CD4-positive, alpha-beta T cell treated with Interleukin-15 for 4 hours (primary cell): ENCODE measurements around the gene HNMT.
"Not testable (repeated sequence)": the region's sequence is repeated elsewhere in the genome, so short reads cannot be mapped to it uniquely, and the experiment has no call there.

Source experiments
- DNase-seq: peaks from one replicate; pipeline ENCODE4 v3.0.0-alpha.2; 2020; ENCODE audit warnings: low spot score

HNMT gene

DNA sequence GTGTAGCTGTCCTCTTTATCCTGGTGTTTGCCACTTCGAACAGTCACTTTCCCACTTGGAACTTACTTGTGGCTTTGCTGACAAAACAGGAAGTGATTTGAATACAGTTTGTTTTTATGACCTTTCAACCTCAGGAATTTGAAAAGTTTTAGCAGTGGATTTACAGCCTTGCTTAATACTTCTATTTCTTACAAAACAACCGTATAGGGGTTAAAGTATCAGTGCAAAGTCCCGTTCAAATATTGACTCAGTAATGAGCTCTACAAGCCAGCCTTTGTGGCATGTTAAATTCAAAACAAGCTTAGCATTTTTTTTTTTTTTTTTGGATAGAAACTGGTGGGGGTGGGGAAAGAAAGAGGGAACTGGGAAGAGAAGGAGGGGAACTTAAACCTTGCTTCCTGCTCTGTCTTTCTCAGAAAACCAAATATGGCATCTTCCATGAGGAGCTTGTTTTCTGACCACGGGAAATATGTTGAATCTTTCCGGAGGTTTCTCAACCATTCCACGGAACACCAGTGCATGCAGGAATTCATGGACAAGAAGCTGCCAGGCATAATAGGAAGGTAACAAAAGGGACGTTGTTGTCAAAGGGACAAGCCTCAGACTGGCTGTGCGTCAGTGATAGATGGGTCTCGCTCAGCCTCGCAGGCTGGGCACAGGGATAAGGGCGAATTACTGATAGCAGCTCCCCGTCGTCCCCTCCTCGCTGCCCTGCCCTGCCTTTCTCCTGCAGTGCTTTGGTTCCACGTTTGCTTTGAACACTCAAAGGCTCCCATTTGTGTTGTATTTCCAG is at the start of gene HNMT:
TSS of gene HNMT (plus strand) at position 408 of the 793 bp plus-strand sequence. CDS start at position 427, 19 bp downstream.
- no peak for DNase-seq

DNA sequence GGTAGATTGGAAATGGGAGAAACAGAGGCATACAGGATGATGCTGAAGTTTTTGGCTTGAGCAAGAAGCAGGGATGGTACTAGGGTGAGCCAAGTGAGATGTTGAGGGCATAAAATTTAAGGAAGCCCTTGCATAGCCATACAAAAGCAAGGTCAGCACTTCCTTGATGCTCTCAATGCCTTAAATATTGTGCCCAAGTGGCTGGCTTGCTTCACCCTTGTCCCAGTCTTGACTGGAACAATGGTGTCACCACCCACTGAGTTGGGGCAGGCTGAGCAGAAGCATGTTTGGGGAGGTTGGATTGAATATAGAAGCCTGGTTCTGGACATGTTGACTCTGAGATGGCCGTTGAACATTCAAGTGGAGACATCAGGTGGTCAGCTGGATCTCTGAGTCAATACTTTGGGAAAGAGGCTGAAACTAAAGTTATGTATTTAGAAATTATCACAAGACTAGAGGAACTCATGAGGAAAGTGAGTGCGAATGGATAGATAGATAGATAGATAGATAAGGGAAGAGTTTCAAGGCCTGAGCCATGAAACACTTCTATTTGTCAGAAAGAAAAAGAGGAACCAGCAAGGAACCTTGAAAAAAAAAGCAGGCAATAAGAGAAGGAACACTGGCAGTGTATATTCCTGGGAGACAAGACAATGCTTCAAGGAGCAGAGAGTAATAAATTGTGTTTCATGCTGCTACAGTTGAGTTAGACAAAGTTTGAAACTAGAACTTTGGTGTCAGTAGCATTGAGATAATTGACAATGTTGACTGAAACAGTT is 43.0 kb upstream of the HNMT start:
- no peak for DNase-seq

DNA sequence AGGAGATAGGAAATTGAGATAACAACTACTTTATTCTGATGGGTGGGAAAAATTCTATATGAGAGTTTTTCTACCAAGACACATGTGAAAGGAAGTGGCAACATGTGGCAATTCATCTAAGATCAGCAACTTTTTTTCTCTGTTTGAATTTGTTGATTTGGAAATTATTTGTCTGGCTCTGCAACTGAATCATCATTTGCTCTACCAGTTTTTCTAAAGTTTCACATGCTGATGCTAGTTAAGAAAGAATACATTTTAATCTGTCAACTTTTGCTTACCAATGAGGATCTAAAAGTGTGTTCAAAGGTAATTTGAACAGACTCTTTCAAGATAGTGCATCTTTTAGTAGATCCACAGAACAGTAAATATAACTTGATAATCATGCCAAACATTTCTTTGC is 42.1 kb upstream of the HNMT start:
- not testable (repeated sequence) for DNase-seq

DNA sequence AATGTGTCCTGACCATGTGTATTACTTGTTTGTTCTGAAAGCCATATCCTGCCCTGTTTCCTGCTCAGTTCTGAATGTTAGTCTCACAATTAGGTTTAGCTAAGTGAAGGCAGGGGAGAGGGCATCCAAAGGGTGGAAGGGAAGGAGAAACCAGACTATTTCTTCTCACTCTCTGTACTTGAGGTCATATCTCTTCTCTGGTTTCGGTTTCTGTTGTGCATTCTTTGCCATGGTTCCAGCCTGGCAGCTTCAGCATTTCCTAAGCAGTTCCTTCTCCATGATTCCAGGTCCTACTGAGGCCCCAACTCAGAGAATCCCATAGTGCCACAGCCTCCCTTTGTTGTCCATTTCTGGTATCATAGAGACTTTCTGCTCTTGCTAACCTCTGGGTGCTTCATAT is 40.3 kb upstream of the HNMT start:
- DNase-seq, result no peak

DNA sequence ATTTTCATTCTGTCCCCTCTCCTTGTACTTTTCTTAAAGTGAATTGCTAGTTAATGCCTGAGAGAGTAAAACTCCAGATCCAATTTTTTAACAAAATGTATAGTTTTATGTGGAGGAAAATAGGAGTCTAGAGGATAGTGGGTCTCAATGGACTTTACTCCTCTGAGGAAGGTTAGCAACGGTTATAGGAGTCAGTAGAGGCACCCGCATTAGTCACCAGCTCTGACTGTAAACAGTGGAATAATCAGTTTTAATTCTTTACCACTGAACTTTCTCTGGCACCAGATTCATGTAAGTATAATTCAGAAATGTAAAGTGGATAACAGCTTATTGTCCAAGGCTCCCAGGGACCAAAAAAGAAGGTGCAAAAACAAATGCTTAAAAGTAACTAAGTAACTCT is 38.7 kb upstream of the HNMT start:
- no peak for DNase-seq

DNA sequence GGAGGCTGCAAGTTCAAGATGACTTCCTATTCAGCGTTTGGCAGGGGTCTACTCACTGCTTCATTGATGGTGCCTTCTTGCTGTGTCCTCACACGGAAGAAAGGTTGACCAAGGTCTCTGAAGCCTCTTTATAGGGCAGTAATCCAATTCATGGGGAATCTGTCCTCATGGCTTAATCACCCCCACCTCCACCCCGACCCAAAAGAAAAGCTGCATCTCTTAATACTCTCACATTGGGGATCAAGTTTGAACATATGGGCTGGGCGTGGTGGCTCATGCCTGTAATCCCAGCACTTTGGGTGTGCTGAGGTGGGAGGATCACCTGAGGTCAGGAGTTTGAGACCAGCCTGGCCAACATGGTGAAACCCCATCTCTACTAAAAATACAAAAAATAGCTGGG is 36.4 kb upstream of the HNMT start:
- DNase-seq, result no peak

DNA sequence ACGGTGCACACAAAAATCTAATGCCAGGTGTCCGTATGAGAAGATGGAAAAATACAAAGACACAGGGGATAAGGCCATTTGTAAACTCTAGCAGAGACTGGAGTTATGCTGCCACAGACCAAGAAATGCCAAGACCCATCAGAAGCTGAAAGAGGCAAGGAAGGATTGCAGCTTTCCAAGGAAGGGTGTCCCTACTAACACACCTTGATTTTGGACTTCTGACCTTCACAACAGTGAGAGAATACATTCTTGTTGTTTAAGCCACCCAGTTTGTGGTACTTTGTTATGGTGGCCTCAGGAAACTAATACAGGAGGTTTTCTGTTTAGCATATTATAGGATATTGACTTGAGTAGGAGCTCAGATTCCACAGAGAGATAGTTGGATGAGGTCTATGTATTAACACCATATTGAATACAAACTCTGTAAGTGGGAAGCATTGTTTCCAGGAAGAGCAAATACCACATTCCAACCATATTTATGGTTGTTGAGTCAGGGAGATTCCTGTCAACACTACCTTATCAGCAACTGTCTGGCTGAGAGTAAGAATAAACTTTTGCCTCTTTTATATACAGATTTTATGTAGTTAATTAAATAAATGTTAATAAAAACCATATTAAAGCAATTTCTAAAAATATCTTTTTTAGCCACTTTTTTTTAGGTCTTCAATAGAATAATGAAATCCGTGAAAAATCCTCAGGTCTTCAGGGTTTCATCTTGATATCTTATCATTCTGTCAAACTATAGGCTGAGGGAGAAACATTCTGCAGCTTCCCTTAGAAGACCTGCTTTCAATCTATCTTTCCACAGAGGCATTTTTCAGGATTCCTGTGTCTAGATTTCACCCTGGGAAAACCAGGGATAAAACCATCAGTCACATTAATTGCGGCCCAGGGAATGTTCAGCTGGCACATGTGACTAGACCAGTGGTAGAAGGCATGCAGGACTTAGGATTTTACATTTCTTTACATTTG is 35.4 kb upstream of the HNMT start:
- DNase-seq, result no peak

DNA sequence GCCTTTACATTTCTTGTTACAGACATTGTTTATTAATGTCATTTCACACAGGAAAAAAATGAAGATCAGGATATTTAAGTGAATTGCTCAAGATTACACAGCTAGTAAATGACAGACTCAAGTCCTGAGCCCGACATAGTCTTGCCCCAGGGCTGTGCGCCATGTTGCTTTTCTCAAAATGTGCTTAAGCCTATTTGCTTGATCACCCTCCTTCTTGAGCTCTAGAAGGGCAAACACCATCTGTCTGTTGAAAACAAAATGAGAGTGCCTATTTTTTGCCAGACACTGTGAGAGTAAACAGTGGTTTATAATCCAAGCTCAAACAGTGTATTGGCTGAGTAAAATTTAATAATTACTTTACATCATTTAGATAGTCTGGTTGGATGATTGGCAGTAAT is 34.8 kb upstream of the HNMT start:
- no peak for DNase-seq

DNA sequence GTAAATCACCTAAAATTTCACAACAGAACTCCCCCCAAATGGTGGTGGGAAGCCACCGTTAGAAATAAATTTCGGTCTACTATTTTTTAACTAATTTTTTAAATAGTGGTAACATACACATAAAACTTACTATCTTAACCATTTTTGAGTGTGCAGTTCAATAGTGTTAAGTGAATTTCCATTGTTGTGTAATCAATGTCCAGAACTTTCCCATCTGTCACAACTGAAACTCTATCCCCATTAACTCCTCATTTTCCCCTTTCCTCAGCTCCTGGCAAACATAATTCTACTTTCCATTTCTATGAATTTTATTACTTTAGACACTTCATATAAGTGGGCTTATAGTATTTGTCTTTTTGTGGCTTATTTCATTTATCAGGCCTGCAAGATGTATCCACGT is 34.1 kb upstream of the HNMT start:
- no peak for DNase-seq

DNA sequence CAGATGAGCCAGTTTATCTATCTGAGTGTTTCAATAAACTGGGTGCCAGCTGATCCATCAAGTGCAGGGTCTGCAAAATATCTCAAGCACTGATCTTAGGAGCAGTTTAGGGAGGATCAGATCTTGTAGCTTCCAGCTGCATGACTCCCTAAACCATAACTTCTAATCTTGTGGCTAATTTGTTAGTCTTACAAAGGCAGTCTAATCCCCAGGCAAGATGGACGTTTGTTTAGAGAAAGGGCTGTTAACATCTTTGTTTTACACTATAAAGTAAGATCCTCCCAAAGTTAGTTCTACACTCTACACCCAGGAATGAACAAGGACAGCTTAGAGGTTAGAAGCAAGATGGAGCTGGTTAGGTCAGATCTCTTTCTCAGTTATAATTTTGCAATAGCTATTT is 28.7 kb upstream of the HNMT start:
- no peak for DNase-seq

DNA sequence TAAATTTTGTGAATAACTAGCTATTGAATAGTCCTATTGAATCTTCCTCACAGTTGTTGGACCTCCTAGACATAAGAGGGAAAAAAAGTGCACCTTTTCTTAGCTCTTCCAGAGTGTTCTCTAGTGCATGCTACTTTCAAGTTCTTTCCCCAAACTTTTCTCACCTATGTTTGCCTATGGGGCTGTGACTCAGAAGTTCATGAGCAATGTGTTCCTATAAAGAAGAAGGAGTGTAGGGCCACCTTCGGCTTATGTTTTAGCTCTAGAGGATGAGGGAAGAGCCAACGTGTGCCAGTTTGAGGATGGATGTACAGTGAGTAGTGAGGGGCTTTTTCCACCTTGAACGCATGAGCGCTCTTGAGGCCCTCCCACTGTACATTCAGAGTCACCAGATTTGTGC is 27.0 kb upstream of the HNMT start:
- DNase-seq, result no peak

DNA sequence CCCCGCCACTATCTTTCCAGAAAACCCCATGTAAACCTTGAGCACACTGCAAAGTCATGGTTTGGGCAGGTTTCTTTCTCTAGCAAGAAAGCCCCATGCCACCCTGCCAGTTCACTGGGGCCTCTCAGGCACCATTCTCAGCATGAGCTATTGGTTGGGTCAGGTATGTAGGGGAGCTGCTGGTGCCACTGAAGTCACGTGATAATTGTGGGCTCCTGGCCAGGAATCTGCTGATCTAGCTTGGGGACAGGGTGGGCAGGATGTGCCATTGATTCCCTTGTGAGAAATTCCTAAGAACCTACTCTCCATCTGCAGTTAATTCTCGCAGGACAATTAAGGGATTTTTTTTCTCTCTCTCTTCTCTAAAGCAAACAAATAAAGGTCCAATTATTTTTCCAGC is 26.5 kb upstream of the HNMT start:
- no peak for DNase-seq

DNA sequence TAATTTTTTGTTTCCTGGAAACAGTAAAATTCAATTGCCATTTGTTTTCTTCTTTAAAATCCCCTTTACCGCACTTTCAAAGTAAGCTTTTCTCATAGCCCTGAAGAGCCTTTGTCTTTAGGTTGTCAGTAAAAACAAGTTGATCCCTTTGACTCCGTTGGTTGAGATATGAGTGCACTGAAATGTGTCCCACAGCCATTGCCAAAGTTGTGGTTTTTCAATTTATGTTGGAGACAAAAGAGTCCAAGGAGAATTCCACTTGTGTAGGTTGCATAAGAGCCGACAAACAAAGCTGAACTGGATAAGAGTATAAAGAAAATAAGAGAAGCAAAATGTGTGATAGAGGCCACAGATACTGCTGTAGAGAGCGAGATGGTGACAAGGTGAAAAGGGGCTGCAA is 26.1 kb upstream of the HNMT start:
- DNase-seq, result no peak

DNA sequence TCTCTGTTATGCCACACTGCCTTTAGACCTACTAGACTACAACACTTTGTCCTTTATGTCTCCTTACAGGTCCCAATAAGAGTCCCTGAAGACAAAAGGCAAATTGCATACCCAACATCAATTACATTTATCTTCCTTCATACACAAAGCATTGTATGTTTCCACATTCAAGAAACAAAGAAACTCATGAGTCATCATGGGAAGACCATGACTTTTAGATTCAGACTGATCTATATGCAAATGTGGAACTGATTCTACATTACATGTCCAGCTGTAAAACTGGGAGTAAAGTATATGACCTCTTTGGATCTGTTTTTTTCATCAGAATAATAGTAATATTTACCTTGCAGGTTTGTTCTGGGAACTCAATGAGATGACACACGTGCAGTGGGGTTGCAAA is 25.2 kb upstream of the HNMT start:
- DNase-seq, result no peak

DNA sequence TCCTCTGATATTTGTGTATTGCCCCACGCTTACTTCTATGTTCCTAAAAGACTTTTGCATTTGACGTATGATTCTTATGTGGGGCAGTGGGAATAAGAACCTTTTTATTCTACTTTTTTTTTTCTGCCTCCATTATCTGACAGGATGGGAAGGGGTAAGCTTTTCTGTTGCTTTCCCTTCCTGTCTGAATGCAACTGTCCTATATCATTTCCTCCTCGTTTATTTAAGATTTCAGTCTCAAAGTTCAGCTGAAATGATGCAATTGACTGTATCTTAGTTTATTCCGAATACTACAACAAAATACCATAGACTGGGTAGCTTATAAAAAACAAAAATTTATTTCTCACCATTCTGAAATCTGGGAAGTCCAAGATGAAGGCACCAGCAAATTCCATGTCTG is 24.1 kb upstream of the HNMT start:
- DNase-seq, result no peak

DNA sequence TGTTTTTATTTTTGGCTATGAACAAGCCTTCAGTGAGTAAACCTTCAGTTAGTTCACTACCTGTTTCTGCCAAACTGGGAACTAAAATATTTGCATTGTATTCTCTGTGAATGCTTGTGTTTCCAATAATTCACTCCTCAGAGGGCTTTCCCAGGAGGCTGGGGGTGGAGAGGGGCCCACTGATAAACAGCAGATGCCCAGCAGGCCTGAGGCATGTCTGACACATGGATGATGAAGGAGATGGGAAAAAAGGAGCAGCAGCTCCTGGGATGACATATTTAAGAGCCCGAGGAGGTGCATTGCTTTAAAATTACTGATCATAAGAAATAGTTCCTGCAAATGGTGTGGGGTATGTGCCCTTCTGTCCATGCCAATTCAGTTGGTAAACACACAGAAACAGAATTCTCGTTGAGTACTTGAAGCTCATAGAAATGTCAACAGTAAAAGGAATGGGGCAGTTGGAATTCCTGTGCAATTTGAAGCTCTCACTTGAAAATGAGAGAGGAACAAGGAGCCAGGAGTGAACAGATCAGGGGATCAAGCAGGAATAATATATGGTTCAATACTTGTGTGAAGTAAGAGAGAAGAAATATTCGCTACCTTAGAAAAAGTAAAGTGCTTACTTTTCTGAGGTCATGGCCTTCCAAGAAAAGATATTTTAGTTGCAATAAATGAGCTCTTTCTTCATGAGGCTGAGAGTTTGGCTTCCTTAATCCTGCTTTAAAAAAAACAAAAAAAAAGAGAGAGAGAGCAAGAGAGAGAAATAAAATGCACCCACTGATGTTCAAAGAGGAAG is 22.0 kb upstream of the HNMT start:
- DNase-seq, result no peak

DNA sequence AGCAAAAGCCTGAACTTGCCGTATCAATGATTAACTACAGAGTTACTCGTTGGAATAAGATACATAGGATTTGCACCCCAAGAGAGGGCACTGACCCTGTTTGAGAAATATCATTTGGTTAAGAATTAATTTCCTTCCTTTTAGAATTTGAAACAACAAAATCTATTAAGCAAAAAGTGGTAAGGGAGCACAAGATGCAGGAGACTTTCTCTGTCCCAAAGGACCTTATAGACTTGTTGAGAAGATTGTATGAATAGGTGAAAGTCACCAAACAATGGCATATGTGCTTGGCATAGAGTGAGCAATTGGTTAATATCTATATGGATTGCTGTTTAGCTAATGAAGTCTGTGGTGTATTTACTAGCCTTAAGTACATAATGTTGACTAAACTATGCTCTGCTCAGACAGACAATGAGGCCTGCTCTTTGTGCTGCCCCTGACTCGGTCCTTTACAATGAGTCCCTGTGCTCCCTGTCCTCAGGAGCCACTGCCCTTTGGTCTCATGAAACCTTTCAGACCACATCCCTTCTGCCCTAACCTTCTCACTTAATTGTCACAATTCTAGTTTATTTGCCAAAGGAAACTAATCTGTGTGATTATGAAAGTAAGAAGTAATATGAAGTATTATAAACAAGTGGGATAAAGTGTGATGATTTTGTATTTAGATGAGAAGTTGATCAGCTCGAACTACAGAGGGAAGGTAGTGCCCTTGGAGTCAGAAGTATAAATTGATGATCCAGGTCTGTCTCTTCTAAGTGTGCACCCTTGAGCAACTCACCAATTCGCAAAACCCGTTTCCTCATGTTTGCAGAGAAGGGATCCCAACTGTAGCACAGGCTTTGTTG is 21.2 kb upstream of the HNMT start:
- DNase-seq, result no peak

DNA sequence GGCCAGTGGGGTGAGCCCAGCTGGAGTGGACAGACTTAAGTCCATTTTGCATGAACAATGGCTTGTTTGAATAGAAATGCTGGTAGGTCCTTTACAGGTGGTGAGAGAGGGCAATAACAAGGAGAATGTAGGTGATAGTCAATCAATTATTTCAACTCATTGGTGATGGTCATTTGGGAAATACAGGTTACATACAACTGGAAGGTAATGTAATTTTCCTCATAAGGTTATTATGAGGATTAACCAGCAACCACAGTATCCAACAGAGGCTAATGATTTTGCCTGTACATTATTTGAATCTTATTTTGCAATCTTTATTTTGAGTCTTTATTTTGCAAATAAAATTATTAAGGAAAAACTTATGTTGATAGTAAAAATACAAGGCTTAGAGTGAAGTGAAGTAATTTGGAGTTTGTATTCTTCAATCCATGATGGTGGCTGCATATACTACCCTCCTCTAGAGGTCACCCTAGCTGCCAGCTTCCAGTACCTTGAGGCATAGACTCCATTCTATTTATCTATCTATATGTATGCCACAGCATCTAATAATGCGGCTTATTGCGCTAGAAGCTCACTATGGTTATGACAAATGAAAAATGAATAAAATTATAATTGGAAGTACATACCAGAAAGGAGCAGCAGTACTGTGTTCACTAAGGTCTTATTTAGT is 20.5 kb upstream of the HNMT start:
- DNase-seq, result no peak

DNA sequence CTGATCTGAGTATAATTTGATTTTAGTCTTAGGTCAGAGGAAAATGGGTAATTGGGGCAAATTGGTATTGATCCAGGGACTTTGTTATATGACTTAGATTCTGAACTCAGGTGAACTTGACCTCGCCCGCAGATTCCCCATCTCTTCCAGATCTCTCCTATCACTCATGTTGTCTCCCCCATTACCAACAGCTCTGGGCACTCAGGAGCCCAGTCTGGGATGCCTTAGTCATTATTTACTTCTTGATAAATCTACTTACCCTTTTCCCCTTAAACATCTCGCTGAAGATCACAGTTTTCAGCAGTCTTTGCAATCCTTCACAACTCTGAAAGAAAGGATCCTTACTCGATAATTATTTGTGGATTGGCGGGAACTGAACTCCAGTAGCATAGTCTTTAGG is 19.6 kb upstream of the HNMT start:
- DNase-seq, result no peak

DNA sequence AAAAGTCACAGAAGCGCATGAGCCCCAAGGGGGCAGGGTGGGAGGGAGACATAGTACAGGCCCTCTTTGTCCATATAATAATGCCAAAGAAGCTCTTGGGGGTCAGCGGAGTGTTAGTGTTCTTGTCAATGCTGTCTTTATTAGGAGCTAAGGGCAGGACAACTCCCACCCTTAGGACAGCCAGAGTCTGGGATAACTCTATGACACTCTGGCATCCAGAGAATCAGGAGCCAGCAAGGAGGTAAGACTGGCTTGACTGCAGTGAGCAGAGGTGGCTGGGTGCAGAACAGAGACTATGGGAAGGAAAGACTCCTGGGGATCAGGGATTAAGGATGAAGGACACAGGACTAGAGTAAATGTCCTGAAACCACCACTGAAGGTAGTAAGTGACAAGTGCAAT is 19.0 kb upstream of the HNMT start:
- DNase-seq, result no peak
